Ascending aorta (tissue), 2 donors: ENCODE results near the gene RBMS2. TPM values are rescaled to one million over a fixed set of nuclear protein-coding genes. Genes with fewer than 3 reads are reported as not detected.

Experiments
- DNase-seq, 2 donors: peaks; one replicate each; pipeline ENCODE4 v3.0.0-alpha.2; 2019; ENCODE audit warnings: low spot score in 2 of 2
- H3K27ac ChIP-seq, 2 donors: fragments of 200-600 bp; sonication (generic); one replicate each; pipeline ENCODE4 v1.5.1; 2016 to 2017; ENCODE audit warnings: mild to moderate bottlenecking in 1 of 2
- H3K27me3 ChIP-seq: fragments of 200-600 bp; sonication (generic); one replicate; pipeline ENCODE4 v1.5.1; 2017
- H3K36me3 ChIP-seq, 2 donors: fragments of 200-600 bp; sonication (generic); one replicate each; pipeline ENCODE4 v1.5.1; 2016
- H3K4me1 ChIP-seq, 2 donors: fragments of 200-600 bp; sonication (generic); one replicate each; pipeline ENCODE4 v1.5.1; 2016 to 2017; ENCODE audit warnings: mild to moderate bottlenecking in 1 of 2
- H3K4me3 ChIP-seq, 2 donors: fragments of 200-600 bp; sonication (generic); one replicate each; pipeline ENCODE4 v1.5.1; 2016 to 2017; ENCODE audit warnings: mild to moderate bottlenecking in 1 of 2
- H3K9me3 ChIP-seq, 2 donors: fragments of 200-600 bp; sonication (generic); one replicate each; pipeline ENCODE4 v1.5.1; 2016
- CTCF ChIP-seq, 3 experiments: fragments of 200-600 bp in 2 of 3; fragments of 450-650 bp in 1 of 3; sonication (generic) in 2 of 3; IDR thresholded peaks; one replicate each; pipeline ENCODE4 v1.5.1; 2016 to 2019; ENCODE audit warnings: antibody characterized with exemption in 3 of 3, mild to moderate bottlenecking in 1 of 3, moderate library complexity in 1 of 3
- intact Hi-C: fragments of 100-400 bp; cut with DNase I; formaldehyde crosslinking; loops from one replicate; pipeline ENCODE4 v1.15.1; 2023
- total RNA-seq: library from RNA; depleted of rRNA; stranded (reverse); fragments of >200 nt; gene quantifications from one replicate; pipeline ENCODE4 v1.1.0, GENCODE V29; 2016

The RBMS2 gene
- total RNA-seq, 1 donor from 2014 or later = 21.3 TPM

GRCh38 chr12:56616244-56616643, 94.6 kb downstream of the RBMS2 start:
- Histone ChIP-seq H3K36me3 (peaks cover 66 to 84% of the 10 kb centered on the region in 2 donors), H3K9me3 (no peaks in the 10 kb centered on the region), H3K4me1 (no peaks in the 10 kb centered on the region), H3K27ac (no peak overlapping the region), H3K4me3 (no peak overlapping the region), H3K27me3 (no peaks in the 10 kb centered on the region)
- DNase-seq = no peak
- intact Hi-C loops = no loop called here
- no peak for TF ChIP-seq CTCF (IDR thresholded peaks at IDR 0.05)

DNA sequence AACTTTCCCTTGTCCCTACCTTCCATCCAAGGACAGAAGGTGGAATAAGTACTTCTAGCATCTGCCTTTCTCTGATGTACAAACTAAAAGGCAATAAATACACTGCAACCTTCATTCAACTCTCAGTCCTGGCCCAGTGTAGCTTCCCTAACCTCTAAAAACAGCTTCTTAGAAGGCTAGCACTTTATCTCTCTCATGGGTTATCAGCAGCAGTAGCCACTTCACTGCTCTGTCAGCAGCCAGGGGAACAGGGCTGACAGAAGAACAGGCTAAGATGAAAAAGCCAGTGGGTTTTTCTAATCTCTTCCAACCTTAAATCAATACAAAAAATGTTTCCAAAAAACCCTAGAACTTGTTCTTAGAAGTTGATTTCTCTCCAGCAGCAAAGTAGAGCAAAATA, 95.3 kb downstream of the RBMS2 start:
- peaks cover 59 to 82% of the 10 kb centered on the region in 2 donors for H3K36me3 ChIP-seq

GRCh38 chr12:56622535-56622934, 100.9 kb downstream of the RBMS2 start:
- DNase-seq = no peak
- peaks cover 8 to 31% of the 10 kb centered on the region in 2 donors for H3K36me3 ChIP-seq
- no peak for TF ChIP-seq CTCF (IDR thresholded peaks at IDR 0.05)
- no peaks in the 10 kb centered on the region for H3K9me3 ChIP-seq
- H3K27me3 ChIP-seq = no peaks in the 10 kb centered on the region
- intact Hi-C loops = no loop called here
- peaks cover 0 to 21% of the 10 kb centered on the region in 2 donors for H3K4me1 ChIP-seq
- no peak overlapping the region for H3K27ac ChIP-seq
- no peak overlapping the region for H3K4me3 ChIP-seq

More for the DNA sequence above, 95.3 kb downstream of the RBMS2 start:
- no peaks in the 10 kb centered on the region for H3K27me3 ChIP-seq
- H3K4me1 ChIP-seq = no peaks in the 10 kb centered on the region
- no peak overlapping the region for H3K4me3 ChIP-seq
- DNase-seq = no peak
- intact Hi-C loops = no loop called here
- H3K9me3 ChIP-seq = no peaks in the 10 kb centered on the region
- no peak for TF ChIP-seq CTCF (IDR thresholded peaks at IDR 0.05)
- no peak overlapping the region for H3K27ac ChIP-seq

- no peak overlapping the region for H3K4me3 ChIP-seq
- DNase-seq = no peak
- peaks cover 7 to 38% of the 10 kb centered on the region in 2 donors for H3K4me1 ChIP-seq
- intact Hi-C loops = no loop called here
- no peak for TF ChIP-seq CTCF (IDR thresholded peaks at IDR 0.05)
- H3K27me3 ChIP-seq = no peaks in the 10 kb centered on the region
- peaks cover 5 to 7% of the 10 kb centered on the region in 2 donors for H3K36me3 ChIP-seq
- H3K9me3 ChIP-seq = no peaks in the 10 kb centered on the region
- no peak overlapping the region for H3K27ac ChIP-seq
These were observed 105.1 kb downstream of the RBMS2 start for GRCh38 chr12:56626701-56627100.

DNA sequence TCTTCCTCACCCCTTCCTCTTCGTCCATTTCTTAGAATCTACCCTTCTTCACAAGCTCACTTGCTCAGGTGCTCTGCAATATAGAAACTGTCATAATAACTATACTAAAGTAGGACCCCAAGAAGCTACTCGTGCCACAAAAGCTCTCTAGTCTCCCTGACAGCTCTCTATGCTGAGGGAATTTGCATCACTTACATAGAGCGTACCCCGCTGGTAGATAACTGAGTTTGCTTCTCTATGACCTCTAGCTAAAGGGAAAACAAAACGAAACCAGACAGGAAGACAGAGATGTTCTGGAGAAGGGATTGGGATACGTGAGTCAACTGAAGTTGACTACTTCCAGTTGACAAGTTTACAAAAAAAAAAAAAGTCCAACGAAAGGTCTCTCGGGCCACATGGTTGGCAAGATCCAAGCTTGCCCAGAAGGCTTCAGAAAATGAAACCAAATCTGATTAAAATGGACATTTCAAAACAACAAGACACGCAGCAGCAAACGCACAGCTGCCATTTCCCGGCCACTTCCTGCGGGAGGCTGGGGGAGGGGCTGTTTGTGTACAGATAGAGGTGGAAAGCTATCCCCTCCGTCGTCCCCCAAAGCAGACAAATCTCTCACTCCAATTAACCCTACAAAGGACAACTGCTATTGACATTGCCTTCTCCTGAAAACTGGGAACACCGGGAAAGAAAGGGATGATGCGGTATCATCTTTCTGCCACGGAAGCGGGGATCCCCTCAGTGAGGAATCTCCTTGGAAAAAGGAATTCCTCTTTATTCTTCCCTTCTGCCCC, 107.2 kb downstream of the RBMS2 start:
- Histone ChIP-seq H3K4me1 (peaks cover 15 to 53% of the 10 kb centered on the region in 2 donors), H3K36me3 (peaks cover 0 to 5% of the 10 kb centered on the region in 2 donors), H3K27me3 (no peaks in the 10 kb centered on the region), H3K27ac (peak overlapping the region; percentile 85 to 92), H3K4me3 (peak overlapping the region; percentile 90 to 97), H3K9me3 (no peaks in the 10 kb centered on the region)
- no peak for TF ChIP-seq CTCF (IDR thresholded peaks at IDR 0.05)
- intact Hi-C loops = no loop called here
- DNase-seq = peak; percentile 51 to 84
